AG09309 (cell line): Measurements from ENCODE around the gene MYO3B.

Experiments used
- DNase-seq: peaks from one replicate; pipeline ENCODE4 v3.0.0-alpha.2; 2010; ENCODE audit warnings: low read depth
- H3K4me3 ChIP-seq: 2 replicates; pipeline ENCODE4 v1.5.1; 2011; ENCODE audit warnings: mild to moderate bottlenecking, low read depth, low read length, moderate library complexity; ENCODE audit not compliant: control insufficient read depth
- TF ChIP-seq, protein P1 (sequence below): IDR thresholded peaks from 2 replicates; pipeline ENCODE4 v1.5.1; 2011; ENCODE audit warnings: mild to moderate bottlenecking, low read depth, low read length, inconsistent platforms; ENCODE audit not compliant: insufficient read depth, control insufficient read depth; ENCODE audit errors: missing control alignments

MYO3B gene

DNA sequence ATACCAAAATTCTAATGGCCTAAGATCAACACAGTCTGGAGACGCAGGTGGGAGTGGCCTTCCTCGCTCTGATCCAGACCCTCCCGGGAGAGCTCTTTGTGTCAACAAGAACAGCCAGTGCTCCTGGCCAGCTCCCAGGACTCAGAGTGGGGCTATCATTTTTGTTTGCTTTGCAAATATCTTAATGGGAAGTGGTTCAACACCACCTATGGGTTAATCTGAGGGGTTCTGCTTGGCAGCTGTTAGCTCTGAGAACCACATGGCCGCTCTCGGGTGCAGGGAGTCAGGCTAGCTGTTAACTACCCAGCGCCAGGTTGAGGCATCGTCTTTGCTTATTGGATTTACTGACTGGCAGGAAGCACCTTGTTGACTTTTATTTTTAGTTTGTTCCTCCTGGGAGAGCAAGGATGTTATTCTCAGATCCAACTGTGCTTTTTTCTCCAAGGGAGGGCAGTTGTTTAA, 352.4 kb downstream of the MYO3B start:
- DNase-seq: no peak
- no peak overlapping the region for H3K4me3 ChIP-seq
- TF ChIP-seq, protein P1, sequence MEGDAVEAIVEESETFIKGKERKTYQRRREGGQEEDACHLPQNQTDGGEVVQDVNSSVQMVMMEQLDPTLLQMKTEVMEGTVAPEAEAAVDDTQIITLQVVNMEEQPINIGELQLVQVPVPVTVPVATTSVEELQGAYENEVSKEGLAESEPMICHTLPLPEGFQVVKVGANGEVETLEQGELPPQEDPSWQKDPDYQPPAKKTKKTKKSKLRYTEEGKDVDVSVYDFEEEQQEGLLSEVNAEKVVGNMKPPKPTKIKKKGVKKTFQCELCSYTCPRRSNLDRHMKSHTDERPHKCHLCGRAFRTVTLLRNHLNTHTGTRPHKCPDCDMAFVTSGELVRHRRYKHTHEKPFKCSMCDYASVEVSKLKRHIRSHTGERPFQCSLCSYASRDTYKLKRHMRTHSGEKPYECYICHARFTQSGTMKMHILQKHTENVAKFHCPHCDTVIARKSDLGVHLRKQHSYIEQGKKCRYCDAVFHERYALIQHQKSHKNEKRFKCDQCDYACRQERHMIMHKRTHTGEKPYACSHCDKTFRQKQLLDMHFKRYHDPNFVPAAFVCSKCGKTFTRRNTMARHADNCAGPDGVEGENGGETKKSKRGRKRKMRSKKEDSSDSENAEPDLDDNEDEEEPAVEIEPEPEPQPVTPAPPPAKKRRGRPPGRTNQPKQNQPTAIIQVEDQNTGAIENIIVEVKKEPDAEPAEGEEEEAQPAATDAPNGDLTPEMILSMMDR: no peak

DNA sequence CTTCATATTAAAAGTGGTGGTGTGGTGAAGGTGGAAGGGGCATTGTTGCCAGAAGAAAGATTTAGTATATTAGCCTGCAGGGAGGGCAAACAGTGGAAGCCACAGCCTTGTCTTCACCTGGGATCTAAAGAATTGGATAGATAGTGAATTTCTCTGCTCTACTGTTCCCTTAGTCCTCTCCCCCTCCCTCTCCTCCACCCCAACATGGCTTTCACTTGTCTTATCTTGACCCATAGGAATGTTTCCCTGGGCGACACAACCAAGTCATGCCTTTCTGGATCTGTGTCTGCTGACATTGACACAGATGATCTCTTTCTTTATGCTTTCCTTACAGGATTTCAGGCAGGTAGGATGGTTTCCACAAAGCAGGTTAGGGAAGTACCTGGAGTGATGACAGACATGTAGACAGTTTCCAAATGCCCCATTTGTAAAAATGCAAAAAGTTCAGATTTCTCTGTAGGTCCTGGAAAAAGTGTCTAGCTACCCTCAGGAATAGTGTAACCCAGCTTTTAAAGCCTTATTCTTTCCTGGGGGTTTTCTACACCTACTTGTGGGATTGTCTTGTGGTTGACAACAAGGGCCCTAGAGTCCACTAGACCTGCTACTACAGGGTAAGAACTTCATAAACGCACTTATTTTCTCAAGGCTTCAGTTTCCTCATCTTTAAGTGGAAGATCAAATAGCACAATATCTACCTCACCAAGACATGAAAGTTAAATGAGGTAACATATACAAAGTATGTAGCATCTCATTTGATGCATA, 353.0 kb downstream of the MYO3B start:
- no peak for DNase-seq
- no peak overlapping the region for H3K4me3 ChIP-seq
- TF ChIP-seq, protein P1: no peak

DNA sequence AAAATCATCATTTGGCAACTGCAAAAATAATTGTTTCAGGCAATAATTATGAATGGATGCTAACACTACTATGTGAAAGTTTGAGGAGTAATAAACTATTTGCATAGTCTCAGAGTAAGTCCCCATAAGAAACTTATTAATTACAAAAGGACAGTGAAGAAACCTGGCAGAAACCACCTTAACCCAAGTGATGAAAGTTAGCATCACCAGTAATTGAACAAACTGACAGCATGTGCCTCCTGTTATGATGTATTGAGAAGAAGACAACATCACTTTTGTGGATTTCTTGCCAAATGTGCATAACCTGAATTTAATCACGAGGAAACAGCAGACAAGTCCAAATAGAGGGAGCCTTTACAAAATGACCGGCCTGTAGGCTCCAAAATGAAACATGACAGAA, 353.9 kb downstream of the MYO3B start:
- no peak for DNase-seq
- no peak overlapping the region for H3K4me3 ChIP-seq
- TF ChIP-seq, protein P1: no peak

DNA sequence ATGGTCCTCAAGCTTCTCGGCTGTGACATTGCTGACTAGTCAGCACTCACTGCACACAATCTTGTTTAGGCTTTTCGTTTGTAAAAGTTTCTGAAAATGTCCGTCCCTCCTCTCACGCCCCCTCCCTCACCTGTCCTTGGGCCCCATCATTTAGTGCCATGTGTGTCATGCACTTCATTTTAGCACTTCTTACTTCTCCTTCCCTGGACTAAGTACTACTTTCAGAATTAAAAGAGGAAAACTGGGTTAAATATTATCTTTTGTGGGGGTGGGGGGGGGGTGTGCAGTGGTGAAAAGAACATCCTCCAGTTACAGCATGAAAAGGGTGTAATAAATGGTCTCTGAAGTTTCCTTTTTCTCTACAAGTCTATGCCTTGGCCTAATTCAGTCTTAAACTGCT, 355.2 kb downstream of the MYO3B start:
- TF ChIP-seq, protein P1: no peak
- no peak overlapping the region for H3K4me3 ChIP-seq
- DNase-seq: no peak

DNA sequence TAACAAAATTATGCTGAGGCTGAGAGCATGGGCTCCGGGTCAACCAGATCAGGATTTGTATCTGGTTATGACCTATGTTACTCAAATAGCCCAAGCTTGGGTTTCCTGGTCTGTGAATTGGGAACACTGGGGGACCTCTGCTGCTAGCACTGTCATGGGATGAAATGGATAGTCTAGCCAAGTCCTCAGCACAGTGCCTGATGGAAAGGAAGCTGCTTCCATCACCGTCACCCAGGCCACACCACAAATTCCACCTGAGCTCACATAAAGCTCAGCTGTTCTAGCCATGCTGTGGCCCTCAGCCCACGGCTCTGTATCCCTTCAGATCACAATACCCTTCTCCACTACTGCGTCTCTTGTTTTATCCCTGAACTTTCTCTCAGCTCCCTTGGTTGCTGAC, 357.6 kb downstream of the MYO3B start:
- no peak for DNase-seq
- no peak overlapping the region for H3K4me3 ChIP-seq
- TF ChIP-seq, protein P1: no peak

DNA sequence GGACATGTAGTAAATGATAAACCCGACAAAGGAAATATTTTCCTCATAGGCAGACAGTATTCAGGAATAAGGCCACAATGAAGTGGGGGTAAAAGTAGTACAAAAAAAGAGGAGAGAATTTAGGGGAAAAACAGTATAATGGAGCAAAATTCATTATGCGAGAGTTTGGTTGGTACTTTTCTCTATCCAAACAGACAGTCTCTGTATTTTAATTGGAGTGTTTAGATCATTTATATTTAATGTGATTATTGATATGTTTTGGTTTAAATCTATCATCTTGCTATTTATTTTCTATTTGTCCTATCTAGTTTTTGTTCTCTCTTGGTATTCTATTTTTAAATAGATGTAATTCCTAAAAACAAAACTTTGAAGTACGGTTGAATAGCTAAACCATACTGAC, 366.9 kb downstream of the MYO3B start:
- H3K4me3 ChIP-seq: no peak overlapping the region
- DNase-seq: no peak
- TF ChIP-seq, protein P1: no peak

DNA sequence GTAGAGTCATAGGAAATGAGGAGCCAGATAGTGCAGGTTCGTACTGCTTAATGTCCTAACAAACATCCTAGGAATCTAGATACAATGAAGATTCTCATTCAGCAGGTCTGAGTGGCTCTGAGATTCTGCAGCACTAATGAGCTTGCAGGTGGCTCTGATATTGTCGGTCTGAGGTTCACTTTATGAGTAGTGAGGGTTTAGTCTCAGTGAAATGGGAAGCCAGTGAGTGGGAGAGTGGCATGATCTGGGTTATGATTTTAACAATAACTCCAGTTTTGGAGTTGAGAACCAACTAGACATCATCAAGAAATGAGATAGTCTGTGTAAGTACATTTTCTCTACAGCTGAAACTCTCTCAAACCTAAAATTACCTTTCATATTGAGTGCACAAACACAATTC, 370.4 kb downstream of the MYO3B start:
- no peak overlapping the region for H3K4me3 ChIP-seq
- TF ChIP-seq, protein P1: no peak
- no peak for DNase-seq
